Bronchial epithelial cell (primary cell): ENCODE data around the gene NTPCR. TPM values are rescaled to one million over a fixed set of nuclear protein-coding genes. Genes with fewer than 3 reads are reported as not detected.

Experiments used
- DNase-seq: peaks from one replicate; pipeline ENCODE4 v3.0.0-alpha.2; 2010; ENCODE audit warnings: low read depth
- FAIRE-seq: peaks from 2 replicates; lab custom pipeline; 2011; peaks lifted over from hg19 to GRCh38; lab: Jason Lieb, UNC
- H3K27me3 ChIP-seq: 2 replicates; pipeline ENCODE4 v1.5.1; 2011; ENCODE audit warnings: low read length; ENCODE audit not compliant: control insufficient read depth, insufficient read depth
- H3K36me3 ChIP-seq: 2 replicates; pipeline ENCODE4 v1.5.1; 2011; ENCODE audit warnings: low read length; ENCODE audit not compliant: control insufficient read depth, insufficient read depth
- H3K4me3 ChIP-seq: 2 replicates; pipeline ENCODE4 v1.5.1; 2011; ENCODE audit warnings: mild to moderate bottlenecking, low read depth, low read length, control low read depth
- CTCF ChIP-seq: IDR thresholded peaks from 2 replicates; pipeline ENCODE4 v1.5.1; 2011; ENCODE audit warnings: mild to moderate bottlenecking, moderate library complexity, low read length, control low read depth, inconsistent platforms; ENCODE audit not compliant: insufficient read depth, severe bottlenecking
- total RNA-seq: library from RNA; depleted of rRNA; stranded (reverse); fragments of >200 nt; gene quantifications from 2 replicates; pipeline ENCODE4 v1.2.1, GENCODE V29; 2014

NTPCR gene
- total RNA-seq, 1 donor from 2014 or later: 13.4 TPM

GRCh38 chr1:233032916-233033315 is 82.5 kb downstream of the NTPCR start:
- Histone ChIP-seq H3K36me3 (no peaks in the 10 kb centered on the region), H3K27me3 (no peaks in the 10 kb centered on the region), H3K4me3 (no peak overlapping the region)
- TF ChIP-seq CTCF: no peak
- DNase-seq (no peak), FAIRE-seq (no peak)

GRCh38 chr1:233033361-233033760 is 83.0 kb downstream of the NTPCR start:
- DNase-seq: no peak

More at GRCh38 chr1:233033361-233033760, 83.0 kb downstream of the NTPCR start:
- H3K36me3 ChIP-seq: no peaks in the 10 kb centered on the region
- no peak for FAIRE-seq
- H3K27me3 ChIP-seq: no peaks in the 10 kb centered on the region
- no peak overlapping the region for H3K4me3 ChIP-seq
- no peak for TF ChIP-seq CTCF

Other genes starting within 250 kb of the NTPCR start
- gene MAP10, start 145.2 kb upstream of the NTPCR start, total RNA-seq: 0.38 and 0.53 TPM in 2 replicates